NB4 (cell line): ENCODE measurements around the gene EFNA4.

Experiments
- MYC ChIP-seq: IDR thresholded peaks from 2 replicates; pipeline ENCODE4 v1.6.1; 2011; ENCODE audit warnings: low read depth, low read length
- POLR2A ChIP-seq: IDR thresholded peaks from 2 replicates; pipeline ENCODE4 v1.6.1; 2011; ENCODE audit warnings: mild to moderate bottlenecking; ENCODE audit not compliant: insufficient read length; ENCODE audit errors: extremely low read depth
- TF ChIP-seq, protein P1 (sequence below): IDR thresholded peaks from one replicate; pipeline ENCODE4 v1.5.1; 2012; ENCODE audit warnings: low read depth, low read length
- TF ChIP-seq, protein P2 (sequence below): IDR thresholded peaks from 2 replicates; pipeline ENCODE4 v1.6.1; 2011; ENCODE audit warnings: low read depth, low read length

DNA sequence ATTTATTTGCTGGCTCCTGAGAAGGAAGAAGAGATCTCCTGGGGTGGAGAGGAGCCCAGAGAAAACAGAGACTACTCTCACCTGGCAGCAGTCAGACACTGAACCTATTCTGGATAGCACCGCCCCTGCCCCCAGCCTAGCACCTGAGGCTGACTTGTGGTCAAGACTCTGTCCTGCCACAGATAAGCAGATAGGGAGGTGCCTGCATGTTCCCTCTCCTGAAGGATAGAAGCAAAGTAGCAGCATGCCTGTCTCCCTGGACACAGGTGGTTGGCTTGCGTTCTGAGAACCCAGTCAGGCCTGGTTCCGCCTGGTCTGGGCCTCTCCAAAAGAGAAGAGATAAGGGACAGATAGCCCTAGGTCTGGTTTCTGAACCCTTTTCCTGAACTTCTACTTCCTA lies 13.8 kb downstream of the EFNA4 start:
- TF ChIP-seq, protein P1, sequence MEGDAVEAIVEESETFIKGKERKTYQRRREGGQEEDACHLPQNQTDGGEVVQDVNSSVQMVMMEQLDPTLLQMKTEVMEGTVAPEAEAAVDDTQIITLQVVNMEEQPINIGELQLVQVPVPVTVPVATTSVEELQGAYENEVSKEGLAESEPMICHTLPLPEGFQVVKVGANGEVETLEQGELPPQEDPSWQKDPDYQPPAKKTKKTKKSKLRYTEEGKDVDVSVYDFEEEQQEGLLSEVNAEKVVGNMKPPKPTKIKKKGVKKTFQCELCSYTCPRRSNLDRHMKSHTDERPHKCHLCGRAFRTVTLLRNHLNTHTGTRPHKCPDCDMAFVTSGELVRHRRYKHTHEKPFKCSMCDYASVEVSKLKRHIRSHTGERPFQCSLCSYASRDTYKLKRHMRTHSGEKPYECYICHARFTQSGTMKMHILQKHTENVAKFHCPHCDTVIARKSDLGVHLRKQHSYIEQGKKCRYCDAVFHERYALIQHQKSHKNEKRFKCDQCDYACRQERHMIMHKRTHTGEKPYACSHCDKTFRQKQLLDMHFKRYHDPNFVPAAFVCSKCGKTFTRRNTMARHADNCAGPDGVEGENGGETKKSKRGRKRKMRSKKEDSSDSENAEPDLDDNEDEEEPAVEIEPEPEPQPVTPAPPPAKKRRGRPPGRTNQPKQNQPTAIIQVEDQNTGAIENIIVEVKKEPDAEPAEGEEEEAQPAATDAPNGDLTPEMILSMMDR: no peak
- TF ChIP-seq POLR2A (no peak), MYC (no peak)
- TF ChIP-seq, protein P2, sequence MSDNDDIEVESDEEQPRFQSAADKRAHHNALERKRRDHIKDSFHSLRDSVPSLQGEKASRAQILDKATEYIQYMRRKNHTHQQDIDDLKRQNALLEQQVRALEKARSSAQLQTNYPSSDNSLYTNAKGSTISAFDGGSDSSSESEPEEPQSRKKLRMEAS: no peak
